T-helper 2 cell (primary cell): Measurements from ENCODE around the gene COL4A1.
"Not testable (repeated sequence)": the region's sequence is repeated elsewhere in the genome, so short reads cannot be mapped to it uniquely, and the experiment has no call there.

Experiments
- DNase-seq, 5 experiments: peaks; one replicate each; pipeline versions ENCODE4 v3.0.0 to v3.0.0-alpha.2; 2012 to 2022

The COL4A1 gene

DNA sequence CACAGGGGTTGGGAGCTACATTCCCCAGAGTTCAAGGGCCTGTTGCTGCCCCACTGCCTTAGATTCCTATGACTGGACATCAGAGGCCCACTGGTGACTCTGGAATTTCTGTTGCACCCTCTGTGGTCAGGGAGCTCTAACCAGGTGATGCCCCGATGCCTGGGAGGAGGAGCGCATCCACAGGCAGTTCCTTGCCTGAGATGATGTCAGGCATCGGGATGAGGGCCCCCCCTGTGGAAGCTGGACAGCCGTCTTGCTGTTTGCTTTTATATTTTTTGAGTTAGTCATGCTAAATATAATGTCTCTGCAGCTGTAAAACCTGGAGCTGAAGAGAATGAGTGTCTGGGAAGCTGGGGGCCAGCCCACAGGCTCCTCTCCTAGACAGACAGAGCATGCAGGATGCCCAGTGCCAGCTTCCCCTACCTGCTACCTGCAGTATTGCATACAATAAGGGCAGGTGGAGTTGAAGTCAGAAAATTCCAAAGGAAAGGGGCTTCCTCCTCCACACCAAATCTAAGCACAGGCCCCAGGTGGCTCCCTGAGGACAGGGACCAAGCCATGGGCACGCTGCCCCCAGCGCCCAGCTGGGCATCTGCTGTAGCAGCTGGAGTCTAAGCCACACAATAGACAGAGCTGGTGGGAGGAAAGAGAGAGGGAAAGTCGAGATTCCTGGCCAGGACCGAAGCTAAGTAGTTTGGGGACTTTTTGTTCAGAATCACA lies 16.4 kb upstream of the COL4A1 start:
- DNase-seq, result no peak

DNA sequence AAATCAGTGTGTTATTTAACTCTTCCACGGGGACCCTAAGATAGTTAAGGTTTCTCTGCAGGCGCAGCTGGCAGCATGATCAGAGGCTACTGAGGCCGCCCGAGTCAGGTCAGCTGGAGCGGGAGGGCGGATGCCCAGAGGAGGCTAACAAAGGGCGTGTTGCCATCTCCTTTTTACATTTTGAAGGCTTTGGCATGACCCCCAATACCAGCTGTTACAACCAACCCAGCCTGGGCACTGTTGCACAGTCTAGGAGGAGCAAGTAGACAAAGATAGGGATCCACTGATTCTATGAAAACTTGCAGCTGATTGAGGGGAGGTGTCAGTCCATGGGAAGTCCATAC lies 15.8 kb upstream of the COL4A1 start:
- DNase-seq, result no peak

DNA sequence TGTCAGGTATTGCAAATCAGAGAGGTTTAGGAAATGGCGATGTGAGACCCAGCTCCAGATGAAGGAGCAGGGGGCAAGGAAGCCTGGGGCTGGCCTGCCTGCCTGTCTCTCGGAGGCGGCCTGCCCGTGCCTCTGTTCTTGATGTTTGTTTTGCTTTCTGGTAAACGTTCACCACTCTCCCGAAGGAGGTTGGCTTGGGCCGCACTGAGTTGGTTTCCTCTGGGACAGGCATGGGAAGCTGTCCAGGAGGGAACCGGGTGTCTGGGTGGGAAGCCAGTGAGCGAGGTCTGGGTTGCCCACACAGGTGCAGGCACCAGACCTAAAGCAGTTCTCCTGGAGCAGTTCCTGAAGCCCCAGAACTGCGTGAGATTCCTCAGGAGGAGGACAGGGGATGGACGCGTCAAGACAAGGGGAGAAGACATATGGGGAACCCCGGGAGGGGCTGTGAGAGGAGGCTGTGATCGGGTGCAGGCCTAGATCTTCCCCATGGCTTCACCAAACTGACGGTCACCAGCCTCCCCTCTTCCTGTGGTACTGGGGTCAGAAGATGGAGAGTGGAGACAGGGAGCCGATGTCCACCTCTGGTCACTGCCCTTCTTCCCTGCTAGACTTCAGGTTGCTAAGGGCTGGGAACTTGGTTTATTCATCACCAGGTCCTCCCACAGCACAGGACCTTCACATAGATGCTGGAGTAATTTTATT lies 15.3 kb upstream of the COL4A1 start:
- DNase-seq, result no peak

- not testable (repeated sequence) for DNase-seq
Observed at GRCh38 chr13:110321573-110321972, 14.6 kb upstream of the COL4A1 start.

GRCh38 chr13:110320645-110321044 lies 13.7 kb upstream of the COL4A1 start:
- no peak for DNase-seq

GRCh38 chr13:110319774-110320509 lies 13.0 kb upstream of the COL4A1 start:
- no peak for DNase-seq

GRCh38 chr13:110319397-110319773 lies 12.4 kb upstream of the COL4A1 start:
- no peak for DNase-seq

DNA sequence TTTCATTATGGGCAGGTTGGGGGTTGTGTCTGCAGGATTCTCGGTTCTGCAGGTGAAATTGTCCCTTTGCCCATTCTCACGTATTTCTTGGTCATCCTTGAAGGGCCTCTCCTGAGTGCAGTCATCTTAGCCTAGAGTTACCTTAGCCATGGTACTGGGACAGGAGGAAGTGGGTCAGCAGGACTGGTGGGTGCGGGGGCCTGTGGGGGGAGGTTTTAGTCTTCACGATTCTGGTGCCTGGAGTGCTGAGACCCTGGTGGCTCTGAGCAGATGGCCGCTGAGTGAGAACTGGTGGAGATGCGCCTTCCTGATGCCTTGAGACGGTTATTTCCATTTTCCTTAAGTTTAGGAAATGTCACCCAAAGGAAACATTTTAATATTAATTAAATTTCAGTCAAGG lies 12.0 kb upstream of the COL4A1 start:
- no peak for DNase-seq

- no peak for DNase-seq
Observed at GRCh38 chr13:110317496-110318195, 10.7 kb upstream of the COL4A1 start.

DNA sequence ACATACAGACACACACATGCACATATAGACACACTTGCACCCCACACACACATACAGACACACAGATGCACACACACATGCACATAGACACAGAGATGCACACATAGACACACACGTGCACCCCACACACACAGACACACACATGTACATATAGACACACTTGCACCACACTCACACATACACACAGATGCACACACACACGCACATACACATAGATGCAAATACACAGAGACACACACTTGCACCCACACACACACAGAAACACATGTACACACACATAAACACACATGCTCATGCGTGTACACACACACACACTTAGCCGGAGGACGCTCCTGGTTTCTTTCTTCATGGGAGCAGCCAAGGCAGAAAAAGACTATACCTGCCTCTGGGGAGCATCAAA lies 10.1 kb upstream of the COL4A1 start:
- DNase-seq, result no peak

GRCh38 chr13:110316196-110316595 lies 9.2 kb upstream of the COL4A1 start:
- DNase-seq, result no peak

DNA sequence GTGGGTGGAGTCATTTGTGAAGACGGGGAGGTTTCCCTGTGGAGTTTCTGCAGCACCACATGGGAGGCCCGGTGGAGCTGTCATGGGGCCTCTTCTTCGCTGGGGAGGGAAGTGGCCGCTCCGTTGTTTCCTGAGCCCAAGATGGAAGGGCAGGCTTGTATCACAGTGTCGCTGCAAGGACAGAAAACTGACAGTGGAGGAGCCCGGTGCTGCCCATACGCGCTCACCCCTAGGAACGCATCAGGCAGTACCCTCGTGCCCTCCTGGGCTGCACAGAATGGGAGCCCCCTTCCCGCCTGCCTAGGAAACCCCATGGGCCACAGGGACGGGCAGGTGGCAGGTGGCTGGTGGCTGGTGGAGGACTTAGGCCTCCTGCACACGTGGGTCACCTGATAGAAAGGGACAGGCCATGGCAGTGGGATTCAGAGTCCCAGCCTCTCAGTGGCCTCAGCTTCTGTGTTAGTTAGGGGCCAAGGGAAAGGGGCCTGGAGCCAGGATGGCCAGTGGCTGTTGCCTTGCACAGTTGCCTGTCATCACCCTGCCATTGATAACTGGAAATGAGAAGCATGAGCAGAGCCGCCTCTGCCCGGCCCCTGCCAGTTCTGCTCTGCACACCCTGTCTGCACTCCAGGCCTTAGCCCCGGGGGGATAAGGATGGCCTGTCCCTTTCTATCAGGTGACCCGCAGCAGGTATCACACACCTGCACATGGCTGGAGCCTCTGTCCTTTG lies 7.7 kb upstream of the COL4A1 start:
- no peak for DNase-seq

DNA sequence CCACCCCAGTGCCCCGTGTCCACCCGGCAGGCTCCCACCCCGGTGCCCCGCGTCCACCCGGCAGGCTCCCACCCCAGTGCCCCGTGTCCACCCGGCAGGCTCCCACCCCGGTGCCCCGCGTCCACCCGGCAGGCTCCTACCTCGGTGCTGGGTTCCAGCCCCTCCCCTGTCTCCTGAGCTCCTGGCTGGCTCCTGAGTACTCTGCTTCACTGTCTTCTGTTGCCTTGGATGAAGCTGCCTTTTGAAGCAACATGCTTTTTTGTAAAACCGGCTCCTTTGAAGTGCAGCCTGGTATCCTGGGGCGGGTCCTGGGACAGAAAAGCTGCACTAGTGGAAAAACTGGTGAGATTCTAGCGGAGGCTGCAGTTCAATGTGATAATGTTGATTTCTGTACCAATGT lies 6.8 kb upstream of the COL4A1 start:
- not testable (repeated sequence) for DNase-seq

- DNase-seq, result not testable (repeated sequence)
Observed at GRCh38 chr13:110313261-110313660, 6.3 kb upstream of the COL4A1 start.

DNA sequence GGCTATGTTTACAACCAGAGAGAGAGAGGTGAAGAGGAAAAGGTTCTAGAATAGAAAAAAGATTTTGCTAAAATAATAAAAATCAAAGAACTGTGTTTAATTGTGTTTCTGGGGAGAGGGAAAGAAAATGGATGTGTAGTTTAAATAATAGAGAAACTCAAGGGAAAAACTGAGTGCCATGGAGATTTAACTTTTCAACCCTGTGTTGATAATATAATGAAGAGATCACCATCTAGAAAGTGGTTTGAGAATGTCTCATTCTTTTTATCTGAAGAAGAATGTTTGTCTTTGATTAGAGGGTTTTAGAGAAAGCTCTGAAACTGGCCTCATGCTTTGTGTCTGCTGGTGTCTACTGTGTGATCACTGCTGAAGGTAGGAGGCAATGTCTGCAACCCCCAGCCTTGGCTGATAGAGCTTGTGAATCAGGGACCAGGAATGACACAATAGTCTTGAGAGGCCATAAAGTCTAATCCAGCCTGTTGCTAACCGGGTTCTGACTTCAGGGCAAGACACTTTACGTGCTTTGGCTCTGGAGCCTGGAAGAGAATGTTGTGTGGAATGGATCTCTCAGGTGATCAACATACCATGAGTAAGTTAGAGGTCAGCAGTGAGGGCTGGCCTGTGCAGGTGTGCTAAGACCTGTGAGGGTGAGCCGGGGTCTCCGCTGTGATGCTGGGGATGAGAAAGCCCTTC lies 5.5 kb upstream of the COL4A1 start:
- DNase-seq, result no peak

- DNase-seq, result no peak
Observed at GRCh38 chr13:110311443-110312338, 4.7 kb upstream of the COL4A1 start.

DNA sequence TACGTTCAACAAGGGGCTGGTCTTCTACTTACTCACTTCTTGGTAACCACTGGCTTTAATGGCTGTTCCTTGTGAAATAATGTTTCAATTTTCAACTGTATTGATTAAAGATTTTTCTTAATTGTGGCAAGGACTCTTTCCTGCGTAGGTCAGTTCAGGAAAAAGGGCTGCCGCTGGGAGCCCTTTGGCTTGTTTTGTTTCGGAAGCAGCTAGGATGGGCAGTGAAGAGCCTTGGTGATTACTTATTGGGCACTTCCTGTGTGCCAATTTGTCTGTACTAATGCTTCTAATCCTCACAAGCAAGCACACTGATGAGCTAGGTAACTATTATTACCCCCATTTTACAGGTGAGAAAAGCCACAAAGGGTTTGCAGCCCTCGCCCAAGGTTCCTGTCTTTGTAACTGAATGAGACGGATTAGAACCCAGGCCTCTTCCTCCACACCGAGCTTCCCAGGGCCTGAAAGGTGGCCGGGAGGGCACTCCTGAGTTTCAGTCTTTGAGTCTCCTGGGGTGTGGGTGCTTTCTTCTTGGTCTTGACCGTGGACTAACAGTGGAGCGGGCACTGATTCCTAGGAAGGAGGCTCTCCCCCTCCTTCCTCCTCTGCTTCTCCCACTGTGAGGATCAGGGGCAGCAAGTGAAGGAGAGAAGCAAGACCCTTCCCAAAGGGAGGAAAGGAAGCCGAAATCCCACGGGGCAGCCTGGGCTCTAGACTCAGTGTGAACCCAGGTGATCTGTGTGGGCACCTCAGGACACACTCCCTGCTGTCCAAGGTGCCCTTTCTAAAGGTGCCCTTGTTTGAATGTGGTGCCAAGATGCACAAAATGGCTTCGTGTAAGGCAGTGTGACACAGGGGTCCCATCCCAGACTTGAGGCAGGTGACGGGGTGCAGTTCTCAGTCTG lies 3.8 kb upstream of the COL4A1 start:
- no peak for DNase-seq

DNA sequence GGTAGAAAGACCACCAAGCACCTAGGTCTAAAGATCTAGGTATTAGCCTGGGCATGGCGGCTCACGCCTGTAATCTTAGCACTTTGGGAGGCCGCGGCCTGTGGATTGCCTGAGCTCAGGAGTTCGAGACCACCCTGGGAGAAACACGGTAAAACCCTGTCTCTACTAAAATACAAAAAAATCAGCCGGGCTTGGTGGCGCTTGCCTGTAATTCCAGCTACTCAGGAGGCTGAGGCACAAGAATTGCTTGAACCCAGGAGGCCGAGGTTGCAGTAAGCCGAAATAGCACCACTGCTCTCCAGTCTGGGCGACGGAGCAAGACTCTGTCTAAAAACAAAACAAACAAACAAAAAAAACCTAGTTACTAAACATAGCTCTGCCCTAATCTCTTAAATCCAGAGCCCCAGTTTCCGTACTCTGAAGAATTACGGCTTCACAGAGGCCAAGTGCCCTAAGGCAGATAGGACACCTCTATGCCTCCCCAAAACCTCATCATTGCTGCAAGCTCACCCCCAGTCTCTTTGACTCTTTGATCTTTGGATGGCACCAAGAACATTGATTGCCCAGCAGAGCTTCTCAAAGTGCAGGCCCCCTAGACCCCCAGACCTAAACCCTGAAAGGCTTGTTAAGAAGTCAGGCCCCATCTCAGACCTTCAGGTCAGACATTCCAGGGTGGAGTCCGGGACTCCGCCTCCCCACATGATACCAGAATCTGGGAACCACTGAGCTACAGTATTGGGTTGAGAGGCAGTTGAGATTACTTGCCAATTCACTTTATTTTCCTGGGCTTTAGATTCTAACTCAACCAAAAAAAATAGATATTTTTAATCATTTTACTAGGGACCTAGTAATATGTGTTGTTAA lies 2.9 kb upstream of the COL4A1 start:
- DNase-seq, result no peak
